Ishikawa (cell line): ENCODE data around the gene ITGA5.

ENCODE experiments used
- CEBPB ChIP-seq: IDR thresholded peaks from 2 replicates; pipeline ENCODE4 v1.6.1; 2012
- EGR1 ChIP-seq: IDR thresholded peaks from 2 replicates; pipeline ENCODE4 v1.6.1; 2012
- EP300 ChIP-seq: IDR thresholded peaks from 2 replicates; pipeline ENCODE4 v1.6.1; 2012; ENCODE audit warnings: borderline replicate concordance
- FOXM1 ChIP-seq: IDR thresholded peaks from 2 replicates; pipeline ENCODE4 v1.6.1; 2012; ENCODE audit warnings: low read depth, borderline replicate concordance
- NFIC ChIP-seq: IDR thresholded peaks from 2 replicates; pipeline ENCODE4 v1.6.1; 2012
- RAD21 ChIP-seq: IDR thresholded peaks from 2 replicates; pipeline ENCODE4 v1.6.1; 2012; ENCODE audit warnings: low read depth
- TAF1 ChIP-seq: IDR thresholded peaks from 2 replicates; pipeline ENCODE4 v1.6.1; 2012; ENCODE audit warnings: low read depth, mild to moderate bottlenecking
- TCF12 ChIP-seq: IDR thresholded peaks from 2 replicates; pipeline ENCODE4 v1.6.1; 2012; ENCODE audit warnings: low read depth
- TEAD4 ChIP-seq: IDR thresholded peaks from 2 replicates; pipeline ENCODE4 v1.6.1; 2012
- YY1 ChIP-seq: IDR thresholded peaks from 2 replicates; pipeline ENCODE4 v1.6.1; 2012; ENCODE audit warnings: low read depth
- TF ChIP-seq, protein P1 (sequence below): IDR thresholded peaks from 2 replicates; pipeline ENCODE4 v1.6.1; 2012; ENCODE audit warnings: low read depth, mild to moderate bottlenecking

DNA sequence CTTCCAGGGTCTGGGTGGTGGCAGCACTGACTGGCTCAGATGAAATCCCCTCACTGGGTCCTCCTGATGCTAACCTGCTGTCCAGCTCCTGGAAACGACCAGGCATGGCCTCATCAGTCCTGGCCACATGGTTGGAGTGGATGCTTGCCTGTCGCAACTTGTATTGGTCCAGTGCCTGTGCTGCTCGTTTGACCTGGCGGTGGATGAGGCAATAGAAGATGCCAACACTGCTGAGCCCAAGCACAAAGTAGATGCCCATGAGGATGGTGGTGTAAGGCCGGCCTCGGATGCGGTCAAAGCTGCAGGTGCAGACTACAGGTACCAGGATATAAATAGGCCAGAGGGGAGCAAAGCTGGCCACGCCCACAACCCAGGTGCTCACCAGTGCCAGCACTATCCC, 56.0 kb downstream of the ITGA5 start:
- TF ChIP-seq NFIC (no peak), CEBPB (no peak), TAF1 (no peak), RAD21 (no peak), YY1 (no peak), EP300 (no peak), TEAD4 (no peak), FOXM1 (no peak), EGR1 (no peak), TCF12 (no peak)
- TF ChIP-seq, protein P1, sequence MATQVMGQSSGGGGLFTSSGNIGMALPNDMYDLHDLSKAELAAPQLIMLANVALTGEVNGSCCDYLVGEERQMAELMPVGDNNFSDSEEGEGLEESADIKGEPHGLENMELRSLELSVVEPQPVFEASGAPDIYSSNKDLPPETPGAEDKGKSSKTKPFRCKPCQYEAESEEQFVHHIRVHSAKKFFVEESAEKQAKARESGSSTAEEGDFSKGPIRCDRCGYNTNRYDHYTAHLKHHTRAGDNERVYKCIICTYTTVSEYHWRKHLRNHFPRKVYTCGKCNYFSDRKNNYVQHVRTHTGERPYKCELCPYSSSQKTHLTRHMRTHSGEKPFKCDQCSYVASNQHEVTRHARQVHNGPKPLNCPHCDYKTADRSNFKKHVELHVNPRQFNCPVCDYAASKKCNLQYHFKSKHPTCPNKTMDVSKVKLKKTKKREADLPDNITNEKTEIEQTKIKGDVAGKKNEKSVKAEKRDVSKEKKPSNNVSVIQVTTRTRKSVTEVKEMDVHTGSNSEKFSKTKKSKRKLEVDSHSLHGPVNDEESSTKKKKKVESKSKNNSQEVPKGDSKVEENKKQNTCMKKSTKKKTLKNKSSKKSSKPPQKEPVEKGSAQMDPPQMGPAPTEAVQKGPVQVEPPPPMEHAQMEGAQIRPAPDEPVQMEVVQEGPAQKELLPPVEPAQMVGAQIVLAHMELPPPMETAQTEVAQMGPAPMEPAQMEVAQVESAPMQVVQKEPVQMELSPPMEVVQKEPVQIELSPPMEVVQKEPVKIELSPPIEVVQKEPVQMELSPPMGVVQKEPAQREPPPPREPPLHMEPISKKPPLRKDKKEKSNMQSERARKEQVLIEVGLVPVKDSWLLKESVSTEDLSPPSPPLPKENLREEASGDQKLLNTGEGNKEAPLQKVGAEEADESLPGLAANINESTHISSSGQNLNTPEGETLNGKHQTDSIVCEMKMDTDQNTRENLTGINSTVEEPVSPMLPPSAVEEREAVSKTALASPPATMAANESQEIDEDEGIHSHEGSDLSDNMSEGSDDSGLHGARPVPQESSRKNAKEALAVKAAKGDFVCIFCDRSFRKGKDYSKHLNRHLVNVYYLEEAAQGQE, result no peak
